SW480 (cell line): ENCODE results near the gene GMPR2.

Source experiments
- DNase-seq: peaks from one replicate; pipeline ENCODE4 v3.0.0-alpha.2; 2016; ENCODE audit warnings: low spot score

The GMPR2 gene

GRCh38 chr14:24232645-24233537 is at the start of gene GMPR2:
TSS of gene GMPR2 (plus strand) at chr14:24232929. CDS start at chr14:24233254, 325 bp downstream.
- peak; percentile 18 for DNase-seq

GRCh38 chr14:24183014-24183481 is 49.7 kb upstream of the GMPR2 start:
- DNase-seq: no peak

GRCh38 chr14:24184104-24184970 is 48.4 kb upstream of the GMPR2 start:
- DNase-seq: no peak

GRCh38 chr14:24185026-24185425 is 47.7 kb upstream of the GMPR2 start:
- no peak for DNase-seq

GRCh38 chr14:24185741-24186140 is 47.0 kb upstream of the GMPR2 start:
- no peak for DNase-seq

- no peak for DNase-seq
Measured at GRCh38 chr14:24186831-24187538, 45.7 kb upstream of the GMPR2 start.

- DNase-seq: no peak
Measured at GRCh38 chr14:24187539-24187915, 45.2 kb upstream of the GMPR2 start.

- DNase-seq: peak; percentile 98
Measured at GRCh38 chr14:24188251-24189058, 44.3 kb upstream of the GMPR2 start, which contains the start of gene IPO4. TSS of gene IPO4 (minus strand) at chr14:24188816. CDS start at chr14:24188787, 29 bp downstream.

- no peak for DNase-seq
Measured at GRCh38 chr14:24189059-24189375, 43.7 kb upstream of the GMPR2 start.

- no peak for DNase-seq
Measured at GRCh38 chr14:24189460-24189859, 43.3 kb upstream of the GMPR2 start.

- no peak for DNase-seq
Measured at GRCh38 chr14:24190416-24190815, 42.3 kb upstream of the GMPR2 start.

- DNase-seq: no peak
Measured at GRCh38 chr14:24192933-24193332, 39.8 kb upstream of the GMPR2 start.

- DNase-seq: no peak
Measured at GRCh38 chr14:24194186-24194872, 38.4 kb upstream of the GMPR2 start.

GRCh38 chr14:24194873-24195185 is 37.9 kb upstream of the GMPR2 start:
- DNase-seq: no peak

GRCh38 chr14:24195186-24196070 is 37.3 kb upstream of the GMPR2 start, which contains the start of gene TM9SF1:
TSS of gene TM9SF1 (minus strand) at chr14:24195441. CDS start at chr14:24195019, 422 bp downstream.
- peak; percentile 87 for DNase-seq

- DNase-seq: peak; percentile 26
Measured at GRCh38 chr14:24196071-24197055, 36.4 kb upstream of the GMPR2 start.

- DNase-seq: no peak
Measured at GRCh38 chr14:24197056-24197450, 35.7 kb upstream of the GMPR2 start.

- no peak for DNase-seq
Measured at GRCh38 chr14:24198814-24199524, 33.8 kb upstream of the GMPR2 start.
